Activated naive CD4-positive, alpha-beta T cell treated with Interleukin-2 at 50 U/mL for 16 hours (primary cell): ENCODE data around the gene RAN.
"Not testable (repeated sequence)": the region's sequence is repeated elsewhere in the genome, so short reads cannot be mapped to it uniquely, and the experiment has no call there.

ENCODE experiments used
- DNase-seq: peaks from one replicate; pipeline ENCODE4 v3.0.0-alpha.2; 2020

RAN gene

DNA sequence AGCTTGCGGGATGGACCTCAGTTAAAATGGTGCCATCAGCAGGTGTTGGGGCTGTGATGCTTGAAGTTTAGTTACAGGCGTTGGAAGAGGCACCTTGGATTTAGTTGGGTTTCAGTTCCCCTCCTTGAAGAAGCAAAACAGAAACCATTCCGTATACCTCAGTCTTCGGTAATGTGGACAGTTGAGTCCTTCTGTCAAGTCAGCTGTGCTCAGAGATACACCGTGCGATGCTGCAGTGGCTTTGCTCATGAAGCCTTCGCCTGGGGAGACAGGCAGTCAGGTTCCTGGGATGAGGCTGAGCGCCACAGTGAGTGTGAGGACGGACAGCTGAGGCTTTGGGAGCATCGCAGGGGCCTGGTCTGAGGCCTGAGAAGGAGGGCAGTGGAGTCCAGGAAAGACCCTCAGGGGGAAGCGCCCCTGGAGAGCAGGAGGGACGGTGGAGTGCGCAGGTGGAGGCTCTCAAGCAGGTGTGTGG is 7.4 kb downstream of the RAN start:
- no peak for DNase-seq

DNA sequence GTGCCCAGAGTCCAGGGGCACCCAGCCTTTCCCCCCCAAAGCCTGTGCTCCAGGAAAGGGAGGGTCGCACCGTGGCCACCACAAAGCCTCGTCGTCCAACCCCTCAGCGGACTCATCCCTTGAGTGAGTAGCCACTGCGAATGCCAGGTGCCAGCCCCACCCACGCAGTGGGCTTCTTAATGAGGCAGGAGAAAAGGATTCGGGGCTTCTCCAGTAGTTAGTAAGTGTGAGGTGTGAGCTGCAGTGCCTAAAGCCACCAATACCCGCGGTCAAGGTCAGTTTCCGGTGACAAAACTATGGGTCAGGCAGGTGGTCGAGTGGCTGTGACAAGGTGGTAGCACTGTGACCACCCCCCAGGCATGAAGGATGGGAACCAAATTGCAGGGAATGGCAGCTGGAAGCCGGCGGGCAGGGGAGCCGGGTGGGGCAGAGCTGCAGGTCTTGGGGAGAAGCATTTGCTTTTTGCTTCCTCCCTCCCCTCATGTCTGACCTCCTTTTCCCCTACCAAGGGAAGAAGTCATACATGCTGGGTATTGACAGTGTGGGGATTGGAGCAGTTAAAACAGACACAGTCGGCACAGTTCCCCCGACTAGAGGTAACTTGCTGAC is 8.0 kb downstream of the RAN start:
- no peak for DNase-seq

DNA sequence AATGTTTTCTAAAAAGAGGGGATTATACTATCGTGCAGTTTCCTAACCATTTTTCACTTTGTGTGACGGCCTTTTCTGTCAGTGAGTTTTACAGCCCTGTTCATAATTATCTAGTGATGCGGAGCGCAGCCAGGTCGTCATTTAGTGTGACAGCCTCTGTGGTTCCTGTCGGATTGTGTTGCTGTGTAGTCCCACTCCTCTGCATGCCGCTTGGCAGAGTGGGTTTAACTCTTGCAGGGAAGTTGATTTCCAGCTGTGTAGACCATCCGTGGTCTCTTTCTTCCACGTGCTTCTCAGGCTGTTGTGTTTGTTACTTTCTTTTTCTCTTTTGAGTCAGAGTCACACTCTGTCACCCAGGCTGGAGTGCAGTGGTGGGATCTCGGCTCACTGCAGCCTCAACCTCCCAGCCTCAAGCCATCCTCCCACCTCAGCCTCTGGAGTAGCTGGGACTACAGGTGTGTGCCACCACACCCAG is 8.6 kb downstream of the RAN start:
- DNase-seq = peak; percentile 22

DNA sequence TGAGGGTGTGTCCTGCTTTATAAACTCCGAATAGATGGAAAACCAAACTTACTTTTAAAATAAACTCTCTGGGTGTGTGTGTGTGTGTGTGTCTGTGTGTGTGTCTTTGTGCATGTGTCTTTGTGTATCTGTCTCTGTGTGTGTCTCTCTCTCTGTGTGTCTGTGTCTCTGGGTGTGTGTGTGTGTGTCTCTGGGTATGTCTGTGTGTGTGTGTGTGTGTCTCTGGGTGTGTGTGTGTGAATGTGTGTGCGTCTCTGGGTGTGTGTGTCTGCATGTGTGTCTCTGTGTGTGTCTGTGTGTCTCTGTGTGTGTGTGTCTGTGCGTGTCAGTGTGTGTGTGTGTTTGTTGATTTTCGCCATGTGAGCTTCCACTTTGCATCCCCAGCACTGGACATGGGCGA is 9.2 kb downstream of the RAN start:
- DNase-seq = no peak

DNA sequence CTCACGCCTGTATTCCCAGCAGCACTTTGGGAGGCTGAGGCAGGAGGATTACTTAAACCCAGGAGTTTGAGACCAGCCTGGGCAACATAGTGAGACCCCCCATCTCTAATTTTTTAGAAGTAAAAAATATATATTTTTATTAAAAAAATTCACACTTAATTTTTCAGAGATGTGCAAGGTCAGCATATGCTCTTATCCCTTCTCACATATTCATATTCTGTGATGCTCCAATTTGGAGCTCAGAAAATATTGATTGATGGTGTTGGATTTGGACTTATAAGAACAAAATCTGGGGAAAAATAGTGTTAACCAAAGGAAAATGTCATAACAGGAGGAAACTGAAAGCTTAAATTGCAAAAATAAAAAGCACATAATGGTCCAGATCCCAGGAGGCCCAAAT is 9.7 kb downstream of the RAN start:
- no peak for DNase-seq

DNA sequence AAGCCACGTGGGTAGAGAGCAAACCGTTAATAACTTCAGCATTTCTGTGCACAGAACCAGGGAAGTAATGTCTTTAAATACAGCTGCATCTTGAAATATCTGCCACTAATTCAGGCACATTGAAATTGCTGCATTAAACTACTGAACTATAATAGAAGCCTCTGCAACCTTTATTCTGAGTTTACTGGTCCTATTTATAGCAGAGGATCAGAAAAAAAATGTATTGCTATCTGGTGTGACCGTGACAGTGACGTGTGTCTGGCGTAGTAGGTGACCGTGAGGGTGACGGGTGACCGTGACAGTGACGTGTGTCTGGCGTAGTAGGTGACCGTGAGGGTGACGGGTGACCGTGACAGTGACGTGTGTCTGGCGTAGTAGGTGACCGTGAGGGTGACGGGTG is 15.3 kb downstream of the RAN start:
- not testable (repeated sequence) for DNase-seq

DNA sequence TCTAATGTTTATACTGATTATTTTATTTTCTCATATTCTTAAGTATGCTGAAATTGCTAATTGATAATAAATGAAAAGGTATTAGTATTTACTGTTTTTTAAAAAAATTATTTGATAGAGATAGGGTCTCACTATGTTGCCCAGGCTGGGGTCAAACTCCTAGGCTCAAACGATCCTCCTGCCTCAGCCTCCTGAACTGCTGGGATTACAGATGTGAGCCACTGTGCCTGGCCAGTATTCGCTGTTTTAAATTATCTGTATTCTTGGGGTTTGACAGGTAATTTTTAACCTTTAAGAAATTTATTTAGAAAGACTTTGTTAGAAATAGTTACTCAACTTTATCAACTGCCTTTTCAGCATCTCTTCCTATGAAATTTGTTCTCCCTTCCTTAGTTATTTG is 32.2 kb downstream of the RAN start:
- no peak for DNase-seq

DNA sequence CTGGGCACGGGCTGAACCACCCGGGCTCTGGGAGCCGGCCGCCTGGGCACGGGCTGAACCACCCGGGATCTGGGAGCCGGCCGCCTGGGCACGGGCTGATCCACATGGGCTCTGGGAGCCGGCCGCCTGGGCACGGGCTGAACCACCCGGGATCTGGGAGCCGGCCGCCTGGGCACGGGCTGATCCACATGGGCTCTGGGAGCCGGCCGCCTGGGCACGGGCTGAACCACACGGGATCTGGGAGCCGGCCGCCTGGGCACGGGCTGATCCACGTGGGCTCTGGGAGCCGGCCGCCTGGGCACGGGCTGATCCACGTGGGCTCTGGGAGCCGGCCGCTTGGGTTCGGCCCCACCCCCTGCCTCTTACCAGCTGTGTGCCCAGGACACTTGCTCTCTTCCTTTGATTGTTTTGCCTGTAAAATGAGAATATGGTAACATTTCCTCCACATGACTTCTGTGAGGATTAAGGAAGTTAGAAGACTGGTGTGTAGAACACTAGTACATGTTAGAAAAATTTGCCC is 33.1 kb downstream of the RAN start:
- not testable (repeated sequence) for DNase-seq

DNA sequence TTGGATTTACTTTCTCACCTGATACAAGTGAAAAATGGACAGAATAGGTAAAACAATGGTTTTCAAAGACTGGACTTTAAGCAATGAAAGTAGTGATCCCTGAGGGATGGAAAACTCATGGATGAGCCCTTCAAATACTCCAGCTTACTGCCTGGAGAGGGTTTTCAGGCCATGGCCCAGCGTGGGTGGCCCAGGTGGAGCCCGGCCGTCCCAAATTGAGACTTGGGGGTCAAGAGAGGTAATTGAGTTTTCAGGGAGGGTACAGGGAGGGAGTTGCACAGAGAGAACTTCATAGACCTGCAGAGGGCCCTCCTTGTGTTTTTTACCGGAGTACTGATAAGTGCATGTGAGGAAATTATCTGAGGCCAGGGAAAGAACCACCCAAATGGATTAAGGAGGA is 37.2 kb downstream of the RAN start:
- DNase-seq = no peak

DNA sequence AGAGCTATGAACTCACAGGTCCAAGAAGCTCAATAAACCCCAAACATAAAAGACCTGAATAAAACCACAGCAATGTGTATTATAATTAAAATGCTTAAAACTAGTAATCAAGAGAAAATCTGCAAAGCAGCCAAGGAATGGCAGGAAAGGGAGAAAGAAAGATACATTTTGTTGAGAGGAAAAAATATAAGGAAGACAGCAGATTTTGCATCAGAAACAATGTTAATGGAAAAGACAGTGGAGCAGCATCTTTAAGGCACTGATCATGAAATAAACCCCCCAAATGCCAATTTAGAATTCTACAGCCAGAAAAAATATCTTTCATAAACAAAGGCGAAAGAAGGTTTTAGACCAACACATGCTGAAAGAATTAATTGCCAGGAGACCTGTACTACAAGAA is 39.3 kb downstream of the RAN start:
- DNase-seq = no peak

DNA sequence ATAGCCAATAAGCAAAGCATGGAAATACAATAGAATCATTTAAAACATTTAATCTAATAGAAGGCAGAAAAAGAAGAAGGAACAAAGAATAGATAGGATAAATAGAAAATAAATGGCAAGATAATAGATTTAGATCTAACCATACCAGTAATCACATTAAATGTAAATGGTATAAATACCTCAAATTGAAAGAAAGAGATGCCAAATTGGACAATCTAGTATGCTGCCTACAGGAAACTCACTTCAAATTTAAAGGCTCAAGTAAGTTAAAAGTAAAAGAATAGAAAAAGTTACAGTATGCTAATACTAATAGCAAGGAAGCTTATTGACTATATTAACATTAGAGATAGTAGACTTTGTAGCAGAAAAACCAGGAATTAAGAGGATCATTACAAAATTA is 40.1 kb downstream of the RAN start:
- no peak for DNase-seq

DNA sequence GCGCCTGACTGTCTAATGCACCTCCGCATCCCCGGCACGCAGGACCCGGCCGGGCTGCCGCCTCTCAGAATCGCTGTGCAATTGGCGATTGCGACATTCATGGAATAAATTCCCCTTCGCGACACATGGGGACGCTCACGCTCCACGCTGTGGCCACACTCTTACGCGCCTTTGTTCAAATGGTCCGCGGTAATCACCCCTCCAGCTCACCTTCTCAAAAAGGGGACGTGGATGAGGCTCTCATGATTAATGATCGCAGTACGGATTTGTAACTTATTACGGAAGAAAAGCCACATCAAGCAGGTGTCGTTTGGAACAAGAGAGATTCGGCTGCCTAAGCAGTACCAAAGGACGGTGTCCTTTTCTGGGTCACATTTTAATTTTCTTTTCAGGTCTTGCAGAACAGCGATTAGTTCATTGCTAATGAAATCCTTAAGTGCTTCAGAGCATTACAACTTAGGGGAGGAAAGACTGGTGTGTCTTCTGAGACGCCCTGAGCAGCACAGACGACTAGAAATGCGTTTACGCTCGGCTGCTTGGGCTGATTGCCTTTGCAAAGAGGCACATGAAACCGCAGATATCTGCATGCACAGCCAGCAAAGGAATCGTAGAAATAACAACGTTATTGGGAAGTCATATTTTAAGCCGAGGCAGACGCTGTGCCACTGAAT is 44.5 kb downstream of the RAN start:
- DNase-seq = no peak

DNA sequence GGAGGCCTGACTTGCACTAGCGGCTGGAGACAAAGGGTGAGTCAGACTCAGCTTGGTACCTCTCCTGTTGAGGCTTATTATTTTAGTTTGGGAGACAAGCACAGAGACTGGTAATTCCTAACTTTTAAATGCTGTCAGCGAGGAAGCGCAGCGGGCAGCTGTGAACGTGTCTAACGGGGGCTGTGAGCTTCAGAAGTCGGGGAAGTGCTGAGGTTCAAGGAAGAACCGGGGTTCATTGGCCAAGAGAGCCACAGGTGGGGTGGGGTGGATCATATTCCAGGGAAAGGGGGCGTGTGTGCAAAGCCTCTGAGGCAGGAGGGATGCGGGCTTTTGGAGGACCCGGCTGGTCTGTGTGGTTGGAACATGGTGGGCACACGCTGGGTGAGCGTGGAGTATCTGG is 45.7 kb downstream of the RAN start:
- no peak for DNase-seq

DNA sequence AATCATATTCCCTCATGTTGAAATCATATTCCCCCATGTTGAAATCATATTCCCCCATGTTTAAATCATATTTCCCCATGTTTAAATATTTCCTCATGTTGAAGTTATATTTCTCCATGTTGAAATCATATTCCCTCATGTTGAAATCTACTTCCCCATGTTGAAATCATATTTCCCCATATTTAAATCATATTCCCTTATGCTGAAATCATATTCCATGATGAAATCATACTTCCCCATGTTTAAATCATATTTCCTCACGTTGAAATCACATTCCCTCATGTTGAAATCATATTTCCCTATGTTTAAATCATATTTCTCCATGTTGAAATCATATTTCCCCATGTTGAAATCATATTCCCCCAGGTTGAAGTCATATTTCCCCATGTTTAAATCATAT is 47.2 kb downstream of the RAN start:
- DNase-seq = no peak

DNA sequence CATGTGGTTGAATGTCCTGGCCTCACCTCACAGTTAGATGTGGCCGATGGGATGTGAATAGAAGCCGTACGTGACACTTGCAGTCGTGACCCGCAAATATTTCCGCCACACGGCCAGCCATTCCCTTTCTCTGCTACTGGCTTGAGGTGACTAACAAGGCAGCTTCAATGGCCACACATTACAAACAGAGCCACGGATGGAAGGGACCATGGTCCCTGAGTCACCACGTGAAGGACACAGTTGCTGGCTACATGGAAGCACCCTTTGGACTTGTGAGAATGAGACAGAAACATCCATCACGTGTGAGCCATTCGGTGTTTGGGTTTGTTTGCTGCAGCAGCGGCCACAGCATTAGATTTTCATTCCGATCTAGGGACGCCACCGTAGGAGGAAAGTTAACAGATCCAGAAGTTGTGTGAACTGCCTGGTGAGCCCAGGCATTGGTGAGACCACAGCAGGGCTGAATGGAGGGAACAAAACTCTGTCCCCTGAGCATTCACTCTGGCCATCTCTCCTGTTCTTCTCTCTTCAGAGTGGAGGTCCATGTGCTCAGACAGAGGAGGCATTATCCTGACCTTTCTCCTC is 48.3 kb downstream of the RAN start:
- DNase-seq = no peak

DNA sequence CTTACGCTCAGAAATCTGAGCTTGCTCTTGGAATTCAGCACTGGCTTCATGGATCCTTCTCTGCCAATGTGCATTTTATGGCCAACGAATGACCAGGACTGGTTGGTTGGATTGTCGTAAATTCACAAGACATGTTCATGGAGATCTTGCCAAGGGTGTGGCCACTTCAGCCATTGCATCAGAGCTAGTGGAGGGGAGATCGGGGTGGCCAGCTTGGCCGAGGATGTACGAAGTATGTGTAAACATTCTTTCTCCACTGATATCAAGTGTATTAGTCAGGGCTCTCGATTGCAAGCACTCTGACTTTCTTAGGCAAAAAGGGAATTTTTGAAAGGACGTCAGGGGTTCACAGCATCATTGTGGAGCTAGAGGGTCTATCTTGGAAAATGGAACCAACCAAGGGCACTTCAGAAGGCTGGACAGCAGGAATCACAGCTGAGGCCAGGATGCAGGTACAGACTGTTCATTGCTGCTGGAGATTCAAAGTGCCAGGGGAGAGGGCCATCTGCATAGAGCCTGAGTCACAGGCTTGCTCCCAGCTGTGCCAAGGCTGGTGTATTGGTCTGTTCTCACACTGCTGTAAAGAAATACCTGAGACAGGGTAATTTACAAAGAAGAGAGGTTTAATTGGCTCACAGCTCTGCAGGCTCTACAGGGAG is 49.0 kb downstream of the RAN start:
- DNase-seq = no peak

DNA sequence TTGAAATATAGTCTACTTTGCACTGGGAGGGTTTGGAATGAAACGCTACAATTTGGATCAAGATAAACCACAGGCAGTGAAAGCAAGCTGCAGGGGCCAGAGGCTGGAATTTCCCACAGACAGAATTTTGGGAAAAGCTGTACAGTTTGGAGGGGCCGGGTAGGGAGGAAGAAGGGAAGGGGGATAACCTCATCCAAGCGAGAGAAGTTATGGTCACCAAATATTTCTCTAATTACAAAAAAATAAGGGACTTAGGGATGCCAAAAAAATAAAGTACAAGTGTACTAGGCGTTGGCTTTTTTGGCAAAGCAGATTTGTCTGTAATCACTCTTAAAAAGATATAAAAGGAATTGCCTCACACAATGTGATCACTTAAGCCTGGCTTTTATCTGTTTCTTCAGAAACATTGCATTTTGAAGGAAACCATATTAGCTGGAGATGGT is 50.7 kb downstream of the RAN start:
- DNase-seq = no peak

DNA sequence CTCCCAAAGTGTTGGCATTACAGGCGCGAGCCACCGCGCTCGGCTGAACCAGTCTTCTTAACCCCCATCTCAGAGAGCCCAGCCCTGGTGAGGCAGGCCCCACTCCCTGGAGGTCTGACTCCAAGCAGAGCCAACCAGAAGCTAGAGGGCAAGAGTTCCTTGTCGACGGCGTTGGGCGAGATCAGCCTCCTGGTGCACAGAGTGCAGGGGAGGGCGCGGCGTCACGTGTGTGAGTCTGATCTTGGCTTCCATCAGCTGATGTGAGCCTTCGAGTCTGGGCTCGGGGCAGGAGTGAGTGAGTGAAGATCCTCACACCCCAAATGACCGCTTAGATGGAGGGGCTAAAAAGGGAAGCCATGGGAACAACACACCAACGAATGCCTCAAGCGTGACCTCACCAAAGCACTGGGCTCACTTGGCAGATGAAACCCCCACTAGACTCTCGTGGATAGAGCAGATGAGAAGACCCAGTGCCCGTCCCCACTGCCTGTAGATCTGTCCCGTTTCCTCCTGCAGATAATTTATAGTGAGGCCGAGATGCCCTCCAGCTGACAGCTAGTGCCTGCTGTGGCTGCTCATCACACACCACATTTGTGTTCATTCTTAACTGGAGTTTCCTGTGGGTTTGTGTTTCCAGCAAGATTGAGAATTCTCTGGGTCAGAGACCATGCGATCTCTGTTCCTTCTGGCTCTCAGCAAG is 53.2 kb downstream of the RAN start:
- DNase-seq = no peak

DNA sequence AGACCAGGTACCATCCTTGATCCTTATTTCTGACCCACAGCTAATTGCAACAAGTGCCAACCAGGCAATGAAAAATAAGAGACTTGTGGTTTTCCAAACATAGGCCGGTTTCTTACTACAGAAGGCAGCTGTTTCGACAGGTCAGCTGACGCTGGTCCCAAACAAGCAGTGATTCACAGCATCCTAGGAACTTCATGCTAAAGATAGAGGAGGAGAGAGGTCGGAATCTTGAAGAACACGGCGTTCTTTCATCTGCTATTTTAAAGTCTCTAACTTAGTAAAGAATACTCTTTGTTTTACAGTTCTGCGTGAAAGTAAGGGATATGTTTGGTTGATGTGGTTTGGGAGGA is 53.8 kb downstream of the RAN start:
- no peak for DNase-seq
